NCI-H82 treated with DMSO at 0.1 percent for 48 hours (cell line): ENCODE results near the gene TNFAIP2.

ENCODE experiments used
- DNase-seq: peaks from one replicate; lab custom pipeline; 2025; ENCODE audit not compliant: unreplicated experiment; lab: John Stamatoyannopoulos, UW

The TNFAIP2 gene

GRCh38 chr14:103185051-103186029 lies 62.1 kb downstream of the TNFAIP2 start:
- no peak for DNase-seq

GRCh38 chr14:103186241-103186822 lies 63.1 kb downstream of the TNFAIP2 start:
- no peak for DNase-seq
